HCT116 (cell line): ENCODE results near the gene TBC1D1. TPM values are rescaled to one million over a fixed set of nuclear protein-coding genes. Genes with fewer than 3 reads are reported as not detected.

Experiments used
- ATAC-seq: fragments of 200-7000 bp; cut with Tn5 transposase; 2 replicates; pipeline ENCODE4 v1.9.1; 2020; ENCODE audit warnings: mild to moderate bottlenecking, moderate library complexity
- BruUV-seq: library from RNA; stranded (reverse); fragments of 400-500 nt; replicated peaks from 2 replicates; lab custom pipeline; 2021; lab: Mats Ljungman, UMichigan
- CTCF ChIA-PET: fragments of 300-600 bp; sonication (Branson Sonifier 250); formaldehyde crosslinking; loops from one replicate; lab custom pipeline; 2021; ENCODE audit warnings: antibody characterized with exemption; lab: Charles Lee
- POLR2A ChIA-PET: fragments of 300-600, 350-600 bp; sonication (Branson Sonifier 250); formaldehyde crosslinking; loops from one replicate; lab custom pipeline; 2021; ENCODE audit warnings: antibody characterized with exemption; lab: Charles Lee
- RAD21 ChIA-PET, 2 experiments: fragments of 300-600 bp; sonication (Branson Sonifier 250); formaldehyde crosslinking; loops; one replicate each; lab custom pipeline; 2023; ENCODE audit warnings: low total read pairs in 2 of 2; ENCODE audit not compliant: uncharacterized antibody in 2 of 2, unreplicated experiment in 2 of 2, low non-redundant PET in 1 of 2; lab: Charles Lee
- DNase-seq: peaks from one replicate; pipeline ENCODE4 v3.0.0-alpha.2; 2010; ENCODE audit warnings: low read depth, low spot score
- H2AFZ ChIP-seq: fragments of 200-600 bp; shearing (Covaris generic), sonication (generic); 2 replicates; pipeline ENCODE4 v1.6.1; 2017; ENCODE audit warnings: low read depth, mixed run types, mixed read lengths, antibody characterized with exemption, low read length; ENCODE audit not compliant: poor library complexity, severe bottlenecking
- H3K27ac ChIP-seq: 2 replicates; pipeline ENCODE4 v1.5.1; 2012; ENCODE audit warnings: low read depth, low read length
- H3K27me3 ChIP-seq: fragments of 200-600 bp; sonication (generic); 2 replicates; pipeline ENCODE4 v1.6.1; 2016; ENCODE audit warnings: mixed run types, low read length, mixed read lengths; ENCODE audit not compliant: insufficient read depth
- H3K36me3 ChIP-seq, 2 experiments: fragments of 200-500 bp in 1 of 2; fragments of 200-600 bp in 1 of 2; sonication (Bioruptor generic) in 1 of 2; sonication (generic) in 1 of 2; 2 replicates each; pipeline versions ENCODE4 v1.5.1 to v1.6.1; 2014 to 2016; ENCODE audit warnings: low read length in 2 of 2, inconsistent platforms in 1 of 2, mixed read lengths in 1 of 2, mixed run types in 1 of 2; ENCODE audit not compliant: insufficient read depth in 2 of 2, control insufficient read depth in 1 of 2
- H3K4me1 ChIP-seq, 2 experiments: fragments of 200-600 bp in 1 of 2; sonication (generic) in 1 of 2; 2 replicates each; pipeline versions ENCODE4 v1.5.1 to v1.6.1; 2012 to 2017; ENCODE audit warnings: low read length in 2 of 2, inconsistent platforms in 1 of 2, mild to moderate bottlenecking in 1 of 2, mixed read lengths in 1 of 2, mixed run types in 1 of 2, moderate library complexity in 1 of 2; ENCODE audit not compliant: insufficient read depth in 2 of 2, control insufficient read depth in 1 of 2
- H3K4me2 ChIP-seq: fragments of 200-600 bp; sonication (generic); 2 replicates; pipeline ENCODE4 v1.6.1; 2017; ENCODE audit warnings: mixed run types, low read length, mixed read lengths
- H3K4me3 ChIP-seq, 2 experiments: fragments of 200-600 bp in 1 of 2; sonication (generic) in 1 of 2; replicated peaks in 1 of 2; 2 replicates each; pipeline ENCODE4 v1.5.1; 2011 to 2016; ENCODE audit warnings: low read length in 2 of 2, control low read depth in 1 of 2, low read depth in 1 of 2, mild to moderate bottlenecking in 1 of 2, mixed read lengths in 1 of 2, mixed run types in 1 of 2
- H3K79me2 ChIP-seq: fragments of 200-600 bp; sonication (generic); 2 replicates; pipeline ENCODE4 v1.6.1; 2017; ENCODE audit warnings: mild to moderate bottlenecking, mixed run types, low read length, moderate library complexity, mixed read lengths; ENCODE audit not compliant: insufficient read depth
- H3K9ac ChIP-seq: fragments of 200-600 bp; sonication (generic); 2 replicates; pipeline ENCODE4 v1.6.1; 2016; ENCODE audit warnings: low read length, mixed read lengths
- H3K9me2 ChIP-seq: fragments of 200-600 bp; sonication (generic), shearing (Covaris generic); 2 replicates; pipeline ENCODE4 v1.6.1; 2017; ENCODE audit warnings: mixed run types, mild to moderate bottlenecking, moderate library complexity; ENCODE audit not compliant: insufficient read depth
- H3K9me3 ChIP-seq, 2 experiments: fragments of 200-500 bp in 1 of 2; fragments of 200-600 bp in 1 of 2; sonication (Bioruptor generic) in 1 of 2; sonication (generic) in 1 of 2; 2 replicates each; pipeline ENCODE4 v1.6.1; 2014 to 2017; ENCODE audit warnings: low read length in 2 of 2, mixed read lengths in 2 of 2, inconsistent platforms in 1 of 2, low read depth in 1 of 2, mild to moderate bottlenecking in 1 of 2, mixed run types in 1 of 2, moderate library complexity in 1 of 2; ENCODE audit not compliant: control insufficient read depth in 1 of 2, insufficient read depth in 1 of 2
- H4K20me1 ChIP-seq: fragments of 200-600 bp; sonication (generic), shearing (Covaris generic); 2 replicates; pipeline ENCODE4 v1.6.1; 2017; ENCODE audit warnings: mixed run types, mild to moderate bottlenecking, moderate library complexity; ENCODE audit not compliant: insufficient read depth
- CEBPB ChIP-seq: IDR thresholded peaks from 2 replicates; pipeline ENCODE4 v1.6.1; 2012; ENCODE audit warnings: low read depth
- ELF1 ChIP-seq: IDR thresholded peaks from 2 replicates; pipeline ENCODE4 v1.6.1; 2012; ENCODE audit warnings: low read depth, borderline replicate concordance
- EZH2 ChIP-seq: fragments of 200-600 bp; sonication (generic); IDR thresholded peaks from 2 replicates; pipeline ENCODE4 v1.6.1; 2017; ENCODE audit warnings: antibody characterized with exemption, mixed run types
- POLR2AphosphoS5 ChIP-seq: IDR thresholded peaks from 2 replicates; pipeline ENCODE4 v1.6.1; 2011; ENCODE audit warnings: mild to moderate bottlenecking, low read depth, low read length, moderate library complexity
- REST ChIP-seq: IDR thresholded peaks from 2 replicates; pipeline ENCODE4 v1.6.1; 2012; ENCODE audit warnings: low read depth
- SIN3A ChIP-seq: IDR thresholded peaks from 2 replicates; pipeline ENCODE4 v1.6.1; 2012; ENCODE audit warnings: low read depth
- TCF7L2 ChIP-seq: IDR thresholded peaks from 2 replicates; pipeline ENCODE4 v1.7.0; 2011; ENCODE audit warnings: borderline replicate concordance, inconsistent platforms; ENCODE audit not compliant: insufficient read depth, insufficient read length; ENCODE audit errors: extremely low read depth
- YY1 ChIP-seq: IDR thresholded peaks from 2 replicates; pipeline ENCODE4 v1.6.1; 2011; ENCODE audit warnings: low read length, low read depth, moderate library complexity, mild to moderate bottlenecking; ENCODE audit not compliant: insufficient replicate concordance; ENCODE audit errors: extremely low read depth
- ZFX ChIP-seq: fragments of 450-650 bp; IDR thresholded peaks from 2 replicates; pipeline ENCODE4 v1.6.1; 2017
- intact Hi-C: fragments of 100-400 bp; cut with micrococcal nuclease; formaldehyde crosslinking; loops from 2 replicates; pipeline ENCODE4 v1.10.0; 2022
- total RNA-seq: library from RNA; stranded (reverse); gene quantifications from one replicate; pipeline ENCODE4 v1.2.1, GENCODE V29; 2021; ENCODE audit not compliant: unreplicated experiment
- TF ChIP-seq, protein P1 (sequence below): IDR thresholded peaks from 2 replicates; pipeline ENCODE4 v1.6.1; 2012
- TF ChIP-seq, protein P2 (sequence below), 3 experiments: fragments of 200-600 bp in 1 of 3; sonication (generic) in 1 of 3; IDR thresholded peaks in 2 of 3; conservative IDR thresholded peaks in 1 of 3; 2 replicates each; pipeline ENCODE4 v1.5.1; 2012 to 2017; ENCODE audit warnings: low read depth in 2 of 3, low read length in 2 of 3, antibody characterized with exemption in 1 of 3, borderline replicate concordance in 1 of 3, control low read depth in 1 of 3, mild to moderate bottlenecking in 1 of 3, mixed read lengths in 1 of 3, mixed run types in 1 of 3, moderate library complexity in 1 of 3; ENCODE audit not compliant: insufficient read depth in 1 of 3

The TBC1D1 gene
- total RNA-seq, 1 experiment from 2014 or later = 82.7 TPM

DNA sequence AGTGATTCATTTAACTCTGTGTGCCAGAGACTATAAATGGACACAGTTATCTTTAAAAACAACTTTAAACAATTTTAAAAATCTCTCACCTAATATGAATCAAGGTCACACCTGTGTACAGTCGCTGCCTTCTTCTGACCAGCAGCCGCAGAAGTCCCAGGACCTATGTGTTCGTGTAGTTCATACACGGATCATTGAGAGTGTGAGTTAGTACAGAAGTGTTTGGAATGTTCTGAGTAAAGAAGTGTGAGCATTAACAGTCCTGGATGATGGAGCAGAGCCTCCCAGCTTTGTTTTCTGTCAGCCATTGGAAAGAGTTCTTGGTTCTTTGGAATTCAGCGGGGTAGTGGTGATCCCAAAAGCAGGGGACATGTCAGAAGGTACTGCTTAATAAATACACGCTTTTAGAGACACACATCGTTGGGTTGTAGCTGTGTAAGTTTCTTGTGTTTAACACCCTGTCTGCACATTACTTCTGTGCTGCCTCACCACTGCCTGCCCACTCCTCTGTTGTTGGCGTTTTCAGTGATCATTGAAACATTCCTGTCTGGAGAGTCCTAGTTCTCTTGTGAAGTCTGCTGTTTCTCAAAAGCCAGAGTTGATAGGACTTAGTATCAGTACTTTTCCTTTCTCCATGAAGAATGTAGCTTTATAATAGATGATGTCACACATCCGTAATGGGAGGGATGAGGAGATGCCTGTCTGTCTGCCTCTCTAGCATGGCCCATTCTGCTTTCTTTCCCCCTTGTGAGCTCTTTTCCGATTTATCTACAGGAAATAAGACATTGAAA lies 159.9 kb downstream of the TBC1D1 start:
- H3K4me3 ChIP-seq = no peak overlapping the region
- no peak overlapping the region for H2AFZ ChIP-seq
- intact Hi-C loops = no loop called here
- no peaks in the 10 kb centered on the region for H3K27me3 ChIP-seq
- no peak overlapping the region for H3K4me2 ChIP-seq
- BruUV-seq = no TSS peak
- peaks cover 4 to 8% of the 10 kb centered on the region in 2 experiments; a peak in 3 of 4 replicates for H3K4me1 ChIP-seq
- H3K9me2 ChIP-seq = no peaks in the 10 kb centered on the region
- POLR2A ChIA-PET = no interaction called here
- CTCF ChIA-PET = no interaction called here
- DNase-seq = no peak
- H3K36me3 ChIP-seq = peaks cover 5 to 14% of the 10 kb centered on the region in 2 experiments; a peak in 1 of 4 replicates
- H4K20me1 ChIP-seq = no peaks in the 10 kb centered on the region
- RAD21 ChIA-PET = no interaction called here
- H3K79me2 ChIP-seq = no peaks in the 10 kb centered on the region
- H3K9ac ChIP-seq = no peak overlapping the region
- no peak overlapping the region for H3K27ac ChIP-seq
- TF ChIP-seq, protein P1, sequence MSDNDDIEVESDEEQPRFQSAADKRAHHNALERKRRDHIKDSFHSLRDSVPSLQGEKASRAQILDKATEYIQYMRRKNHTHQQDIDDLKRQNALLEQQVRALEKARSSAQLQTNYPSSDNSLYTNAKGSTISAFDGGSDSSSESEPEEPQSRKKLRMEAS = no peak
- TF ChIP-seq POLR2AphosphoS5 (no peak), ELF1 (no peak), YY1 (no peak), ZFX (no peak), REST (no peak), EZH2 (no peak), TCF7L2 (no peak), CEBPB (no peak), SIN3A (no peak)
- TF ChIP-seq, protein P2, sequence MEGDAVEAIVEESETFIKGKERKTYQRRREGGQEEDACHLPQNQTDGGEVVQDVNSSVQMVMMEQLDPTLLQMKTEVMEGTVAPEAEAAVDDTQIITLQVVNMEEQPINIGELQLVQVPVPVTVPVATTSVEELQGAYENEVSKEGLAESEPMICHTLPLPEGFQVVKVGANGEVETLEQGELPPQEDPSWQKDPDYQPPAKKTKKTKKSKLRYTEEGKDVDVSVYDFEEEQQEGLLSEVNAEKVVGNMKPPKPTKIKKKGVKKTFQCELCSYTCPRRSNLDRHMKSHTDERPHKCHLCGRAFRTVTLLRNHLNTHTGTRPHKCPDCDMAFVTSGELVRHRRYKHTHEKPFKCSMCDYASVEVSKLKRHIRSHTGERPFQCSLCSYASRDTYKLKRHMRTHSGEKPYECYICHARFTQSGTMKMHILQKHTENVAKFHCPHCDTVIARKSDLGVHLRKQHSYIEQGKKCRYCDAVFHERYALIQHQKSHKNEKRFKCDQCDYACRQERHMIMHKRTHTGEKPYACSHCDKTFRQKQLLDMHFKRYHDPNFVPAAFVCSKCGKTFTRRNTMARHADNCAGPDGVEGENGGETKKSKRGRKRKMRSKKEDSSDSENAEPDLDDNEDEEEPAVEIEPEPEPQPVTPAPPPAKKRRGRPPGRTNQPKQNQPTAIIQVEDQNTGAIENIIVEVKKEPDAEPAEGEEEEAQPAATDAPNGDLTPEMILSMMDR (IDR thresholded peaks at IDR 0.05 in 2 of 3, conservative IDR thresholded peaks at IDR 0.05 in 1 of 3; ENCODE audit: borderline replicate concordance in 1 of 3, insufficient read depth in 1 of 3, low read depth in 2 of 3, low read length in 2 of 3) = no peak
- ATAC-seq = no peak
- no peaks in the 10 kb centered on the region for H3K9me3 ChIP-seq
